GM18870 (cell line): Measurements from ENCODE around the gene NELFB.
A peak's percentile ranks its signal among the peaks of the same experiment; 100 is the strongest.

Experiments
- ATAC-seq: cut with Tn5 transposase; IDR thresholded peaks from one replicate; pipeline ENCODE4 v1.9.1; 2021; ENCODE audit warnings: moderate library complexity; ENCODE audit not compliant: unreplicated experiment

NELFB gene

GRCh38 chr9:137267933-137268355 is 12.8 kb downstream of the NELFB start:
- no peak for ATAC-seq

GRCh38 chr9:137268538-137269201 is 13.5 kb downstream of the NELFB start:
- ATAC-seq: no peak

GRCh38 chr9:137269231-137269772 is 14.2 kb downstream of the NELFB start:
- no peak for ATAC-seq

GRCh38 chr9:137270929-137271695 is 16.0 kb downstream of the NELFB start:
- no peak for ATAC-seq

GRCh38 chr9:137271696-137272076 is 16.6 kb downstream of the NELFB start:
- no peak for ATAC-seq

GRCh38 chr9:137272241-137273094 is 17.3 kb downstream of the NELFB start:
- ATAC-seq: no peak

- no peak for ATAC-seq
These were observed 18.0 kb downstream of the NELFB start for GRCh38 chr9:137273095-137273490.

- ATAC-seq: no peak
These were observed 18.6 kb downstream of the NELFB start for GRCh38 chr9:137273611-137274320.

- no peak for ATAC-seq
These were observed 20.1 kb downstream of the NELFB start for GRCh38 chr9:137275203-137275587.

GRCh38 chr9:137275588-137276472 is 20.7 kb downstream of the NELFB start:
- no peak for ATAC-seq

- ATAC-seq: no peak
These were observed 21.6 kb downstream of the NELFB start for GRCh38 chr9:137276473-137277328.

GRCh38 chr9:137277329-137278041 is 22.4 kb downstream of the NELFB start, which contains the start of gene TOR4A:
TSS of gene TOR4A (plus strand) at chr9:137277726. CDS start at chr9:137278690, 964 bp downstream.
- peak; percentile 63 for ATAC-seq

GRCh38 chr9:137278061-137278701 is 23.1 kb downstream of the NELFB start:
- ATAC-seq: no peak

GRCh38 chr9:137278721-137279711 is 23.9 kb downstream of the NELFB start:
- ATAC-seq: no peak

- no peak for ATAC-seq
These were observed 24.8 kb downstream of the NELFB start for GRCh38 chr9:137279741-137280473.
